ENCODE results near the gene ARFIP1.

- no peak for TF ChIP-seq POLR2A (IDR thresholded peaks at IDR 0.05)
- no peak for TF ChIP-seq CTCF (IDR thresholded peaks at IDR 0.05)
- no peak for TF ChIP-seq EP300 (IDR thresholded peaks at IDR 0.05)
Measured at GRCh38 chr4:152919826-152920225, 140.1 kb downstream of the ARFIP1 start.
